Measurements from ENCODE around the gene FXYD1.
"Not testable (repeated sequence)": the region's sequence is repeated elsewhere in the genome, so short reads cannot be mapped to it uniquely, and the experiment has no call there.

The FXYD1 gene

GRCh38 chr19:35125749-35126623, 12.6 kb upstream of the FXYD1 start:
- no peak for DNase-seq

DNA sequence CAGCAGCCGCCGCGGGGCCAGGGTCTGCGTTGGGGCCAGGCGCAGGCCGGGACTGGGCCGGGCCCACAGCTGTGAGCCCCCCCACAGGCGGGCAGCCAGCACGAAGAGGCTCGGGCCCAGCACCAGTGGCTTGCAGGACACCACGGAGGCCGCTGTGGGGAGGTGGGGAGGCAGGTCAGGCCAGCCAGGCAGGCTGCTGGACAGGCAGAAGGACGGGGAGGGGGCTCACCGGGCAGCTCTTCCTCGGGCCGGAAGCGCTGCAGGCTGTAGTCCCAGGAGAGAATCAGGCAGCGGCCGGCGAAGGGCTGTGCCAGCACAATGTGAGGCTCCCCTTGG, 12.0 kb upstream of the FXYD1 start:
- no peak for DNase-seq

DNA sequence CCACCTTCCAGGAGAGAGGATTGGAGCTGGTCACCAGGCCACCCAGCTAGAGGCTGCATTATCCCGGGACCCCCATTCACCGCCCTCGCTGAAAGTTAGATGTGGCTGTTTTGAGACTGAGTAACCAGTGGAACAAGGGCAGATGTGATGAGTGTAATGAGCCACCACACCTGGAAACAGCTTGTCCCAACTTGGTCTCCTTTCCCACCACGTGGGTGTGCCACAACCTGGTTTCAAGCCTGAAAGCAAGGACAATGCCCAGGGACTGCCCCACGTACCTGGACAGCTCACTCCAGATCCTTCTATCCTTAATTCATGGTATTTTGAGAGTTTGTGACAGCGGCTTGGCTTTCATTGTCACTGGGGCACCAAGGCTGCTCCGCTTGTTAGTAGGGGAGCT, 10.8 kb upstream of the FXYD1 start:
- no peak for DNase-seq

DNA sequence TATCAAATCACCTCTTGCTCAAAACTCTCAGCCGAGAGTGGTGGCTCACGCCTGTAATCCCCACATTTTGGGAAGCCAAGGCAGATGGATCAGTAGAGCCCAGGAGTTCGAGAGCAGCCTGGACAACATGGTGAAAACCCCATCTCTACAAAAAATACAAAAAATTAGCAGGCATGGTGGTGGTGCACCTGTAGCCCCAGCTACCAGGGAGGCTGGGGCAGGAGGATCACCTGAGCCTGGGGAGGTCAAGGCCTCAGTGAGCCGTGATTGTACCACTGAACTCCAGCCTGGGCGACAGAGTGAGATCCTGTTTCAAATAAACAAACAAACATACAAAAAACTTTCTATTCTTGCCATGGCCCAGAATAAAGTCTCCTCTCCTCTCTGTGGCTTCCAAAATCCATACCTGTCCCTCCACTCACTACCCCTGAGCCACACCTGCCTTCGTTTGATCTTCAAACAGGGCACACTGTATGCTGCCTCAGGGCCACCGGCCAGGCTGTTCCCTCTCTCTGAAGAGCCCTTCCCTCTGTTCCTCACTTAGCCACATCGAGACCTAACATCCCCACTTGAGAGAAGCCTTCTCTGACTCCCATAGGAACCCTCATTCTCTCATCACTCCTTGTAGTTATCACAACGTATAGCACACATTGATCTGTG, 10.1 kb upstream of the FXYD1 start:
- no peak for DNase-seq

DNA sequence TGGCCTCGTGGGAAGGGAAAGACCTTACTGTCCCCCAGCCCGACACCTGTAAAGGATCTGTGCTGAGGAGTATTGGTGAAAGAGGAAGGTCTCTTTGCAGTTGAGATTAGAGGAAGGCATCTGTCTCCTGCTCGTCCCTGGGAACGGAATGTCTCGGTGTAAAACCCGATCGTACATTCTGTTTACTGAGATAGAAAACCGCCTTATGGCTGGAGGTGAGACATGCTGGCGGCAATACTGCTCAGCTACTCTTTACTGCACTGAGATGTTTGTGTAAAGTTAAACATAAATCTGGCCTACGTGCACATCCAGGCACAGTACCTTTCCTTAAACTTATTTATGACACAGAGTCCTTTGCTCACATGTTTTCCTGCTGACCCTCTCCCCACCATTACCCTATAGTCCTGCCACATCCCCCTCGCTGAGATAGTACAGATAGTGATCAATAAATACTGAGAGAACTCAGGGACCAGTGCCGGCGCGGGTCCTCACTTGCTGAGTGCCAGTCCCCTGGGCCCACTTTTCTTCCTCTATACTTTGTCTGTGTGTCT, 8.8 kb upstream of the FXYD1 start:
- not testable (repeated sequence) for DNase-seq

DNA sequence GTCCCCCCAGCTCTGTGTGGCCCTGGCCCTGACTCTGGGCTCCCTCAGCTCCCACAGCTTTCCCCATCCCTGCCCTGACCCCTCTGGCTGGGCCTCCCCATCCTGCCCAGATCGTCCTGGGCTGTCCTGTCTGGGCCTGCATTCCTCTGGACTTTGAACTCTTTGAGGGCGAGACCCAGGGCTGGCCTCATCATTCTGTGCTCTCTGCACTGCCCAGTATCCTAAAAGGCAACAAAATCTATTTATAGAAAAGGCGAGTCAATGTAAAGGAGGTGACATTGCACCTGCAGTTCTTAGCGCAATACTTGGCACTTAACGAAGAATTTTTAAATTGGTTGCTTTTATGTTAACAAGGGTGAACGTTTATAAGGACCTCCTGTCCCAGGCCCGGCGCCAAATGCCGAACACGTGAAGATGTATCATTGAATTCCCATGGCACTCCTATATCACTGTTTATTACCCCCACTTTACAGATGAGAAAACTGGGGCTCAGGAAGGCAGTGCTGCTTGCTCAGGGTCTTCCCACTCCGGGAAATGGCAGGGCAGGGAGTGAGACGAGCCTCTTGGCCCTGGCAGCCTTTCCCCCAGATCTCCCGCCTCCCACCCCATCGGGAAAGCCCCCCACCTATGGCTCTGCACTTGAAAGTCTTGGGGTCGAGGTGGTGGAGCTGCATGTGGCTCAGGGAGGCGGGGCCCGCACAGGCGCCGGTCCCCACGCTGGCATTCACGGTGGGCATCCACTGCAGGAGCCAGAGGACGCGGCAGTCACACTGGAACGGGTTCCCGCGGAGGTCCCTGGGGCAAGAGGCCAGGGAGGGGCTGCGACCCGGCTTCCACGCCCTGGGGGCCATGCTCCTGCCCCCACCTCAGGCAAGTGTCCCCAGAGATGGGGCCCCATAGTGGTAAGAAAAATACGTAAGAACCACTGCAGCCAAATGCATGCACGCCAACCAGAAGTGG, 7.6 kb upstream of the FXYD1 start:
- no peak for DNase-seq

DNA sequence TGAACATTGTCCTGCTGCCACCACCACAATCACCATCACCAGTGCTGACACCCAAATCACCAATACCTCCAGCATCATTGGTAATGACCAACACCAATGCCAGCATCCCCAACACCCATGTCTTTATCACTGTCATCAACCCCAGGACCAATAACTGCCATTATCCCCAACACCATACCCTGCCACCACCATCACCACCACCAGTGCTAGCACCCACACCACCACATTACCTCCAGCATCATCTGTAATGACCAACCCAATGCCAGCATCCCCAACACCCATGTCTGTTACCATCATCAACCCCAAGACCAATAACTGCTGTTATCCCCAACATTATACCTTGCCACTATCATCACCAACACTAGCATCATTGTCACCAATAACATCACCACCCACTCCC, 6.4 kb upstream of the FXYD1 start:
- no peak for DNase-seq

DNA sequence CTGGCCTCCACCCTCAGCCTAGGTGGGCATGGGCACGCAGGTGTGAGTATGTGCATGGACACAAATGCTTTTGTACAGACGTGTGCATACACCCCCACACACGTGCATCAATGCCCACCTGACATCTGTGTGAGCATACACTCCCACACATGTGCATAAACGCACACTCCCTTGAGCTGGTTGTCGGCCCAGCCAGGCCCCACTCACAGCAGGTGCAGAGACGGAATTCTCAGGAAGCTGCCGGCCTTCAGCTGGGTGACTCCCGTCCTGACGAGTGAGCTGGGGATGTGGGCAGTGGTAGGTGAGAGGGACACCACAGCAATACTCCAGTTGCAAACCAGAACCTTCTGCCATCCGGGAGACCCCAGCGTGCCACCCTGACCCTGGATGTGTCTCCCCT, 4.8 kb upstream of the FXYD1 start:
- DNase-seq: no peak

GRCh38 chr19:35134601-35135242, 3.9 kb upstream of the FXYD1 start, which contains the start of gene LGI4:
TSS of gene LGI4 (minus strand) at chr19:35135059. CDS start at chr19:35134680, 379 bp downstream.
- DNase-seq: no peak

DNA sequence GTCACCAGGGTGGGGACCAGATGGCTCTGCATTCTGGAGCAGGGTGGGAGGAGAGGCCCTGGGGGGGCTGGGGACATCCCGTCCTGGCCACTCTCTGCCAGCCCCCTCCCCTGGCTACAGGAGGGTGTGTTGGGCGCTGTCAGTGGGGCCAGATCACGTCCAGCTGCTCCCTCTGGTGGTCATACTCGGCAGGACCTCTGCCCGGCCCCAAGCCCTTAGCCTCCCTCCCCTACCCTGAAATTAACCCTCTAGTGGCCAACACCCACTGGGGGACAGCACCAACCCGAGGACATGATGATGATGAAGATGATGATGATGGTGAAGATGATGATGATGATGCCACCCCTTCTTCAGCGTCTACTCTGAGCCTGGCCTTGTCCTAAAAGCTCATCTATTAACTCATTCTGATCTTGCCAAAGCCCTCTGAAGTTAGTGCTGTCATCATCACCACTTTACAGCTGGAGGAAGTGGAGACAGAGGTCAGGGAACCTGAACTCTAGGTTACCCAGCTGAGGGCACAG, 3.2 kb upstream of the FXYD1 start:
- peak; percentile 51 for DNase-seq

- no peak for DNase-seq
Observed at GRCh38 chr19:35136231-35136630, 2.4 kb upstream of the FXYD1 start.

- DNase-seq: no peak
Observed at GRCh38 chr19:35136977-35137702, 1.5 kb upstream of the FXYD1 start.

DNA sequence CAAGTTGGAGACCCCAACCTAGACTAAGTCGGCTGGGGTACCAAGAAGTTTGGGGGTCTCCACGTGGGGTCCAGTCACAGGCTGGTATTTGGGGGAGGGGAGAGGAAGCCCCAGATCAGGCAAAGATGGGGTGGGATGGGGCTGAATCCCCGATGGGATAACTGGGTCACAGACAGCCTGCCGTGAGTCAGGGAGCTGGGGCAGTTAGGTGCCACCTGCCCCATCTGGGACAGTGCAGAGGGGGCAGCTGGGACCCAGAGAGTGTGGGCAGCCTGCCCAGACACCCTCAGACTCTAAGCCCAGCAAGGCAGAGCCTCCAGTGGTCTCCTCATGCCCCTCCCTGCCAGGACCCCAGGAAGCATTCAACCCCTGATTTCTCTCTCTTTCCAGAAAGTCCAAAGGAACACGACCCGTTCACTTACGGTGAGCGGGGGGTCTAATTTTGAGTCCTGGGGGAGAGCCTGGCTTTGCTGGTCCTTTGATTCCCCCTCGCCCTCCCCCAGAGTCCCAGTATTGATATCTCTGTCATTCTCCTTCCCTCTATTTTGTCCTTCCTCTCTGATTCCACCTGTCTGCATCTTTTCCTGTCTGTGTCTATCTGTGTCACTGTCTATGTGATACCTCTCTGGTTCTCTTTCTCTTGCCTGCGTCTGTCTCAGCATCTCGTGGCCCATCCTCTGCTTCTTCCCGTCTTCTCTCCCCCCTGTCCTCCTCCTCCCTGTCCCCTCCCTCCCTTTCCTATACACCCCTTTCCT, 1.8 kb downstream of the FXYD1 start:
- no peak for DNase-seq

GRCh38 chr19:35140962-35141836, 2.6 kb downstream of the FXYD1 start:
- peak; percentile 69 for DNase-seq

GRCh38 chr19:35141837-35142605, 3.4 kb downstream of the FXYD1 start:
- no peak for DNase-seq

DNA sequence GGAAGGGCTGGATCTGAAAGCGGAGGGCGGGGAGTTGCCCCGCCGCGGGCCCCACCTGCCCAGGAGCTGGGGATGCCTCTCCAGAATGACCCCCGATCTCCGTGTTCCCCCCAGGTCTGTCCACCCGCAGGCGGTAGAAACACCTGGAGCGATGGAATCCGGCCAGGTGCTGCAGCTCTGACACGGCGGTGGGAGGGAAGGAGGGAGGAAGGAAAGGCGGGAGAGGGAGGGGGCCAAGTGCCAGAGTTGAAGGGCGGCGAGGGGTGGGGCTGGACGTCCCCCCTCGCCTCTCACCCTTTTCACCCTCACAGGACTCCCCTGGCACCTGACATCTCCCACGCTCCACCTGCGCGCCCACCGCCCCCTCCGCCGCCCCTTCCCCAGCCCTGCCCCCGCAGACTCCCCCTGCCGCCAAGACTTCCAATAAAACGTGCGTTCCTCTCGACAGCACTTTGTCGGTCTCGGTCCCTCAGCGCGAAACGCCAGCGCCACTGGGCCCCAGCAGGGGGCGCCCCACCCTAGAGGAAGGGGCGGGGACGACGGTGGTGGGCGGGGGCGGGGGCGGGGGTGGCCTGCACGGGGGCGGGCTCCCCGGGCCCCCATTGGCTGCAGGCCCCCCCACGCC, 4.1 kb downstream of the FXYD1 start:
- DNase-seq: peak; percentile 16

- DNase-seq: no peak
Observed at GRCh38 chr19:35143231-35143715, 4.6 kb downstream of the FXYD1 start, which contains the start of gene FXYD7. TSS of gene FXYD7 (plus strand) at chr19:35143255. CDS start at chr19:35143334, 79 bp downstream.

- DNase-seq: no peak
Observed at GRCh38 chr19:35143818-35144217, 5.2 kb downstream of the FXYD1 start.
